HEK293T (cell line): Measurements from ENCODE around the gene STAC.

ENCODE experiments used
- ARNT ChIP-seq: fragments of 450-650 bp; IDR thresholded peaks from 2 replicates; pipeline ENCODE4 v1.6.1; 2017; ENCODE audit warnings: mild to moderate bottlenecking
- ELF4 ChIP-seq: fragments of 450-650 bp; IDR thresholded peaks from 2 replicates; pipeline ENCODE4 v1.6.1; 2017; ENCODE audit warnings: antibody characterized with exemption
- FOXM1 ChIP-seq: fragments of 450-650 bp; IDR thresholded peaks from 2 replicates; pipeline ENCODE4 v1.6.1; 2017; ENCODE audit warnings: mild to moderate bottlenecking, borderline replicate concordance
- PKNOX1 ChIP-seq: fragments of 450-650 bp; IDR thresholded peaks from 2 replicates; pipeline ENCODE4 v1.6.1; 2016
- SUZ12 ChIP-seq: fragments of 450-650 bp; IDR thresholded peaks from 2 replicates; pipeline ENCODE4 v1.6.1; 2016; ENCODE audit warnings: mild to moderate bottlenecking

GRCh38 chr3:36372534-36372935, 7.8 kb upstream of the STAC start:
- TF ChIP-seq ELF4 = no peak
- no peak for TF ChIP-seq SUZ12
- TF ChIP-seq FOXM1 = no peak
- TF ChIP-seq ARNT = no peak
- TF ChIP-seq PKNOX1 = no peak
